Activated T-helper 1 cell treated with anti-CD3 and anti-CD28 coated beads, Interleukin-12 subunit alpha, Interleukin-12 subunit beta, Interleukin-2, Interleukin-4 antibody, amounts not matched to agents 30 ng/mL and 10 ng/mL and 1 ng/mL, durations not matched to agents 14 hours and 24 hours and 36 hours (primary cell): ENCODE results near the gene HS1BP3. TPM values are rescaled to one million over a fixed set of nuclear protein-coding genes. Genes with fewer than 3 reads are reported as not detected.

Experiments
- DNase-seq: peaks from one replicate; pipeline ENCODE4 v3.0.0; 2021; ENCODE audit warnings: low spot score
- H3K27ac Mint-ChIP-seq: one replicate; pipeline ENCODE4 v1.8.0; 2021; ENCODE audit warnings: mild to moderate bottlenecking, mixed read lengths
- H3K27me3 Mint-ChIP-seq: one replicate; pipeline ENCODE4 v1.8.0; 2022; ENCODE audit warnings: mild to moderate bottlenecking, moderate library complexity, mixed read lengths; ENCODE audit not compliant: insufficient read depth
- H3K36me3 Mint-ChIP-seq: one replicate; pipeline ENCODE4 v1.8.0; 2021; ENCODE audit warnings: low read depth, mixed read lengths
- H3K4me1 Mint-ChIP-seq: one replicate; pipeline ENCODE4 v1.8.0; 2021; ENCODE audit warnings: low read depth, mixed read lengths
- H3K4me3 Mint-ChIP-seq: one replicate; pipeline ENCODE4 v1.8.0; 2021; ENCODE audit warnings: mild to moderate bottlenecking, moderate library complexity, mixed read lengths
- H3K9me3 Mint-ChIP-seq: one replicate; pipeline ENCODE4 v1.8.0; 2021; ENCODE audit warnings: mixed read lengths
- intact Hi-C: fragments of 100-400 bp; cut with micrococcal nuclease; formaldehyde crosslinking; loops from one replicate; pipeline ENCODE4 v1.15.1; 2024
- total RNA-seq: library from RNA; stranded (reverse); gene quantifications from 2 replicates; pipeline ENCODE4 v1.2.3, GENCODE V29; 2022

The HS1BP3 gene
- total RNA-seq, 1 donor from 2014 or later, result 9.1 TPM

GRCh38 chr2:20577495-20578235, 73.2 kb downstream of the HS1BP3 start:
- Mint-ChIP-seq H3K4me3 (no peak overlapping the region), H3K27ac (peak overlapping the region; percentile 89), H3K27me3 (no peaks in the 10 kb centered on the region), H3K4me1 (peaks cover 34% of the 10 kb centered on the region), H3K36me3 (no peaks in the 10 kb centered on the region), H3K9me3 (peaks cover 5% of the 10 kb centered on the region)
- intact Hi-C loops, result loop anchor here (5.0 to 10.0 kb wide), 2 partner anchors 75 to 213 kb away; partner anchors contain the start of gene HS1BP3
- no peak for DNase-seq

- H3K4me3 Mint-ChIP-seq, result peak overlapping the region; percentile 47
- no peaks in the 10 kb centered on the region for H3K36me3 Mint-ChIP-seq
- intact Hi-C loops, result loop anchor here (1.0 to 10.0 kb wide), 3 partner anchors 76 to 212 kb away; partner anchors contain the start of genes HS1BP3 and RHOB
- peaks cover 41% of the 10 kb centered on the region for H3K4me1 Mint-ChIP-seq
- H3K9me3 Mint-ChIP-seq, result peaks cover 5% of the 10 kb centered on the region
- DNase-seq, result peak; percentile 39
- peak overlapping the region; percentile 89 for H3K27ac Mint-ChIP-seq
- H3K27me3 Mint-ChIP-seq, result no peaks in the 10 kb centered on the region
These were observed 74.2 kb downstream of the HS1BP3 start for GRCh38 chr2:20576598-20577115.

- no peak for DNase-seq
- Mint-ChIP-seq H3K4me1 (peaks cover 43% of the 10 kb centered on the region), H3K36me3 (no peaks in the 10 kb centered on the region), H3K27ac (peak overlapping the region; percentile 89), H3K9me3 (peaks cover 5% of the 10 kb centered on the region), H3K27me3 (no peaks in the 10 kb centered on the region), H3K4me3 (peak overlapping the region; percentile 20)
- intact Hi-C loops, result loop anchor here (1.0 to 10.0 kb wide), 3 partner anchors 76 to 211 kb away; partner anchors contain the start of genes HS1BP3 and RHOB
These were observed 74.8 kb downstream of the HS1BP3 start for GRCh38 chr2:20575935-20576597.

- H3K4me3 Mint-ChIP-seq, result no peak overlapping the region
- intact Hi-C loops, result loop anchor here (5.0 to 10.0 kb wide), 2 partner anchors 77 to 211 kb away; partner anchors contain the start of gene HS1BP3
- H3K4me1 Mint-ChIP-seq, result peaks cover 43% of the 10 kb centered on the region
- no peaks in the 10 kb centered on the region for H3K9me3 Mint-ChIP-seq
- no peak for DNase-seq
- H3K27ac Mint-ChIP-seq, result no peak overlapping the region
- H3K27me3 Mint-ChIP-seq, result no peaks in the 10 kb centered on the region
- no peaks in the 10 kb centered on the region for H3K36me3 Mint-ChIP-seq
These were observed 75.5 kb downstream of the HS1BP3 start for GRCh38 chr2:20575414-20575813.

- no peaks in the 10 kb centered on the region for H3K9me3 Mint-ChIP-seq
- no peaks in the 10 kb centered on the region for H3K27me3 Mint-ChIP-seq
- H3K4me1 Mint-ChIP-seq, result peaks cover 41% of the 10 kb centered on the region
- no peak for DNase-seq
- no peaks in the 10 kb centered on the region for H3K36me3 Mint-ChIP-seq
- no peak overlapping the region for H3K4me3 Mint-ChIP-seq
- no peak overlapping the region for H3K27ac Mint-ChIP-seq
- intact Hi-C loops, result loop anchor here (5.0 to 10.0 kb wide), 2 partner anchors 77 to 210 kb away; partner anchors contain the start of gene HS1BP3
These were observed 76.0 kb downstream of the HS1BP3 start for GRCh38 chr2:20574930-20575329.

- Mint-ChIP-seq H3K27ac (no peak overlapping the region), H3K4me3 (no peak overlapping the region), H3K27me3 (no peaks in the 10 kb centered on the region), H3K4me1 (peaks cover 38% of the 10 kb centered on the region), H3K36me3 (no peaks in the 10 kb centered on the region), H3K9me3 (no peaks in the 10 kb centered on the region)
- intact Hi-C loops, result loop anchor here (10.0 kb wide), 1 partner anchor 210 kb away; no protein-coding TSS in a partner anchor
- DNase-seq, result no peak
These were observed 76.4 kb downstream of the HS1BP3 start for GRCh38 chr2:20574423-20574911.

- Mint-ChIP-seq H3K9me3 (no peaks in the 10 kb centered on the region), H3K27ac (no peak overlapping the region), H3K36me3 (no peaks in the 10 kb centered on the region), H3K4me1 (peaks cover 38% of the 10 kb centered on the region), H3K27me3 (no peaks in the 10 kb centered on the region), H3K4me3 (no peak overlapping the region)
- no peak for DNase-seq
- intact Hi-C loops, result loop anchor here (10.0 kb wide), 1 partner anchor 209 kb away; no protein-coding TSS in a partner anchor
These were observed 77.1 kb downstream of the HS1BP3 start for GRCh38 chr2:20573620-20574422.

- no peaks in the 10 kb centered on the region for H3K36me3 Mint-ChIP-seq
- H3K27ac Mint-ChIP-seq, result no peak overlapping the region
- no peak overlapping the region for H3K4me3 Mint-ChIP-seq
- peaks cover 34% of the 10 kb centered on the region for H3K4me1 Mint-ChIP-seq
- H3K9me3 Mint-ChIP-seq, result no peaks in the 10 kb centered on the region
- intact Hi-C loops, result loop anchor here (10.0 kb wide), 1 partner anchor 207 kb away; no protein-coding TSS in a partner anchor
- no peaks in the 10 kb centered on the region for H3K27me3 Mint-ChIP-seq
- DNase-seq, result no peak
These were observed 78.7 kb downstream of the HS1BP3 start for GRCh38 chr2:20572221-20572620.

GRCh38 chr2:20571644-20572215, 79.2 kb downstream of the HS1BP3 start:
- Mint-ChIP-seq H3K27me3 (peaks cover 3% of the 10 kb centered on the region), H3K27ac (no peak overlapping the region), H3K4me1 (peaks cover 29% of the 10 kb centered on the region), H3K9me3 (no peaks in the 10 kb centered on the region), H3K36me3 (no peaks in the 10 kb centered on the region), H3K4me3 (no peak overlapping the region)
- intact Hi-C loops, result loop anchor here (10.0 kb wide), 1 partner anchor 207 kb away; no protein-coding TSS in a partner anchor
- no peak for DNase-seq

- H3K36me3 Mint-ChIP-seq, result no peaks in the 10 kb centered on the region
- intact Hi-C loops, result loop anchor here (10.0 kb wide), 1 partner anchor 206 kb away; no protein-coding TSS in a partner anchor
- peaks cover 24% of the 10 kb centered on the region for H3K4me1 Mint-ChIP-seq
- no peak for DNase-seq
- no peaks in the 10 kb centered on the region for H3K9me3 Mint-ChIP-seq
- no peak overlapping the region for H3K4me3 Mint-ChIP-seq
- H3K27me3 Mint-ChIP-seq, result peaks cover 3% of the 10 kb centered on the region
- peak overlapping the region; percentile 40 for H3K27ac Mint-ChIP-seq
These were observed 79.7 kb downstream of the HS1BP3 start for GRCh38 chr2:20571231-20571630.

GRCh38 chr2:20570249-20570648, 80.6 kb downstream of the HS1BP3 start:
- Mint-ChIP-seq H3K27ac (no peak overlapping the region), H3K9me3 (no peaks in the 10 kb centered on the region), H3K4me1 (peaks cover 20% of the 10 kb centered on the region), H3K27me3 (peaks cover 3% of the 10 kb centered on the region), H3K36me3 (no peaks in the 10 kb centered on the region), H3K4me3 (no peak overlapping the region)
- DNase-seq, result no peak
- intact Hi-C loops, result loop anchor here (10.0 kb wide), 1 partner anchor 205 kb away; no protein-coding TSS in a partner anchor
